ENCODE measurements around the gene PEX11A. TPM values are rescaled to one million over a fixed set of nuclear protein-coding genes. Genes with fewer than 3 reads are reported as not detected.
A peak's percentile ranks its signal among the peaks of the same experiment; 100 is the strongest.

PEX11A gene
- total RNA-seq, 6 experiments from 2014 or later = 6.9 to 30.9 (median 22.6) TPM

- 100% methylated on average over 1 of the region's 1 CpG for whole genome bisulfite sequencing (ENCODE audit: insufficient coverage, low coverage, low lambda C conversion rate, missing lambda C conversion rate)
- DNase-seq = no peak
Measured at GRCh38 chr15:89677381-89677780, 13.2 kb downstream of the PEX11A start.

GRCh38 chr15:89675606-89676005 is 14.9 kb downstream of the PEX11A start:
- ATAC-seq (no peak), DNase-seq (no peak)
- TF ChIP-seq CTCF (IDR thresholded peaks at IDR 0.05) (no peak), POLR2A (IDR thresholded peaks at IDR 0.05) (no peak)
- H3K27me3 ChIP-seq = no peaks in the 10 kb centered on the region
- no peaks in the 10 kb centered on the region for H3K9me3 ChIP-seq
- no peaks in the 10 kb centered on the region for H3K36me3 ChIP-seq
- intact Hi-C loops (cut with DNase I) = no loop called here
- H3K4me3 ChIP-seq = no peak overlapping the region
- H3K27ac ChIP-seq = no peak overlapping the region
- 75% methylated on average over 6 of the region's 6 CpGs for WGBS (ENCODE audit: insufficient coverage, low coverage, low lambda C conversion rate, missing lambda C conversion rate)
- peaks cover 2 to 42% (median 20%) of the 10 kb centered on the region in 4 donors for H3K4me1 ChIP-seq

More at GRCh38 chr15:89677381-89677780, 13.2 kb downstream of the PEX11A start:
- intact Hi-C loops (cut with DNase I) = no loop called here
- ATAC-seq = no peak
- H3K4me1 ChIP-seq = peaks cover 3 to 57% (median 27%) of the 10 kb centered on the region in 4 donors
- no peaks in the 10 kb centered on the region for H3K27me3 ChIP-seq
- TF ChIP-seq POLR2A (IDR thresholded peaks at IDR 0.05) (no peak), CTCF (IDR thresholded peaks at IDR 0.05) (no peak)
- no peak overlapping the region for H3K27ac ChIP-seq
- H3K36me3 ChIP-seq = no peaks in the 10 kb centered on the region
- no peaks in the 10 kb centered on the region for H3K9me3 ChIP-seq
- H3K4me3 ChIP-seq = no peak overlapping the region

GRCh38 chr15:89674526-89674925 is 16.0 kb downstream of the PEX11A start:
- TF ChIP-seq CTCF (IDR thresholded peaks at IDR 0.05) = peak in 3 of 4 donors; percentile 21 to 39 (median 38)
- TF ChIP-seq POLR2A (IDR thresholded peaks at IDR 0.05) = peak; percentile 32
- Histone ChIP-seq H3K27ac (peak overlapping the region in 2 of 3 donors; percentile 47 to 58), H3K4me1 (peaks cover 2 to 33% (median 16%) of the 10 kb centered on the region in 4 donors), H3K36me3 (no peaks in the 10 kb centered on the region), H3K9me3 (no peaks in the 10 kb centered on the region), H3K27me3 (no peaks in the 10 kb centered on the region), H3K4me3 (no peak overlapping the region)
- 30% methylated on average over 4 of the region's 4 CpGs for WGBS (ENCODE audit: insufficient coverage, low coverage, low lambda C conversion rate, missing lambda C conversion rate)
- ATAC-seq = peak; percentile 84 to 91 (median 90)
- peak in 1 of 3 donors; percentile 85 for DNase-seq
- intact Hi-C loops (cut with DNase I) = no loop called here

- intact Hi-C loops (cut with DNase I) = no loop called here
- Histone ChIP-seq H3K27me3 (no peaks in the 10 kb centered on the region), H3K4me3 (no peak overlapping the region), H3K9me3 (no peaks in the 10 kb centered on the region), H3K27ac (no peak overlapping the region), H3K36me3 (no peaks in the 10 kb centered on the region), H3K4me1 (peaks cover 0 to 23% (median 9%) of the 10 kb centered on the region in 4 donors)
- DNase-seq (no peak), ATAC-seq (no peak)
- peak in 3 of 4 donors; percentile 9 to 30 (median 11) for TF ChIP-seq CTCF (IDR thresholded peaks at IDR 0.05)
- no peak for TF ChIP-seq POLR2A (IDR thresholded peaks at IDR 0.05)
- WGBS (ENCODE audit: insufficient coverage, low coverage, low lambda C conversion rate, missing lambda C conversion rate) = no CpG with 5 or more reads among the region's 12 CpGs
Measured at GRCh38 chr15:89673165-89673512, 17.4 kb downstream of the PEX11A start.
